Endodermal cell (in vitro differentiated cells): ENCODE data around the gene ARMC8. TPM values are rescaled to one million over a fixed set of nuclear protein-coding genes. Genes with fewer than 3 reads are reported as not detected.

Source experiments
- DNase-seq: peaks from one replicate; pipeline ENCODE4 v3.0.0-alpha.2; 2017
- H3K27ac ChIP-seq: 2 replicates; pipeline ENCODE4 v1.5.1; 2013; ENCODE audit warnings: mild to moderate bottlenecking, low read depth, low read length, moderate library complexity
- H3K27me3 ChIP-seq: 2 replicates; pipeline ENCODE4 v1.6.1; 2013; ENCODE audit warnings: mild to moderate bottlenecking, low read length, moderate library complexity; ENCODE audit not compliant: insufficient read depth, control insufficient read depth, poor library complexity, severe bottlenecking
- H3K36me3 ChIP-seq: 2 replicates; pipeline ENCODE4 v1.7.0; 2013; ENCODE audit warnings: mild to moderate bottlenecking, low read length, moderate library complexity; ENCODE audit not compliant: control insufficient read depth, insufficient read depth
- H3K4me1 ChIP-seq: one replicate; pipeline ENCODE4 v1.7.0; 2013; ENCODE audit warnings: low read length; ENCODE audit not compliant: control insufficient read depth, insufficient read depth
- H3K4me3 ChIP-seq: 2 replicates; pipeline ENCODE4 v1.5.1; 2013; ENCODE audit warnings: mild to moderate bottlenecking, low read length, moderate library complexity
- H3K9ac ChIP-seq: 2 replicates; pipeline ENCODE4 v1.6.1; 2013; ENCODE audit warnings: mild to moderate bottlenecking, low read length, moderate library complexity; ENCODE audit not compliant: poor library complexity, severe bottlenecking; ENCODE audit errors: extremely low read depth
- H3K9me3 ChIP-seq: 2 replicates; pipeline ENCODE4 v1.6.1; 2013; ENCODE audit warnings: mild to moderate bottlenecking, low read length, moderate library complexity; ENCODE audit not compliant: control insufficient read depth
- H3K27ac Mint-ChIP-seq: 2 replicates; pipeline ENCODE4 v1.8.0; 2020; ENCODE audit warnings: mixed read lengths
- H3K27me3 Mint-ChIP-seq: 2 replicates; pipeline ENCODE4 v1.8.0; 2021; ENCODE audit warnings: mild to moderate bottlenecking, mixed read lengths; ENCODE audit not compliant: insufficient read depth
- H3K36me3 Mint-ChIP-seq: 2 replicates; pipeline ENCODE4 v1.8.0; 2020; ENCODE audit warnings: low read depth, mixed read lengths
- H3K4me1 Mint-ChIP-seq: 2 replicates; pipeline ENCODE4 v1.8.0; 2020; ENCODE audit warnings: mixed read lengths
- H3K4me3 Mint-ChIP-seq: 2 replicates; pipeline ENCODE4 v1.8.0; 2020; ENCODE audit warnings: mild to moderate bottlenecking, moderate library complexity, mixed read lengths
- H3K9me3 Mint-ChIP-seq: 2 replicates; pipeline ENCODE4 v1.8.0; 2020; ENCODE audit warnings: mild to moderate bottlenecking, mixed read lengths
- CTCF ChIP-seq: fragments of 200-600 bp; sonication (generic); conservative IDR thresholded peaks from 2 replicates; pipeline ENCODE4 v1.5.0; 2021; ENCODE audit warnings: antibody characterized with exemption, mild to moderate bottlenecking
- WGBS, 2 experiments: methylation state at CpG; one replicate each; pipeline versions ENCODE4 v1.1.5 to v1.1.7; 2013; ENCODE audit warnings: missing lambda C conversion rate in 2 of 2, mixed read lengths in 1 of 2; ENCODE audit not compliant: insufficient coverage in 1 of 2, insufficient read length in 1 of 2; 5-methylcytosine and 5-hydroxymethylcytosine counted together
- total RNA-seq, 2 donors: library from RNA; stranded (reverse); fragmentation: NEBNext Ultra II Directional in 1 of 2; extraction: Animal tissue kit (Norgen Biotek cat#: 25700) in 1 of 2; gene quantifications; 2 replicates in 1 of 2; 3 replicates in 1 of 2; pipeline ENCODE4 v1.2.1, GENCODE V29; 2021

The ARMC8 gene
- total RNA-seq, 2 donors from 2014 or later = 58.6 to 60.4 TPM

- H3K36me3 Mint-ChIP-seq = peaks cover 13% of the 10 kb centered on the region
- Histone ChIP-seq H3K4me1 (no peaks in the 10 kb centered on the region), H3K27ac (no peak overlapping the region), H3K36me3 (peaks cover 13% of the 10 kb centered on the region), H3K4me3 (no peak overlapping the region), H3K27me3 (no peaks in the 10 kb centered on the region), H3K9me3 (no peaks in the 10 kb centered on the region), H3K9ac (no peak overlapping the region)
- no peak for TF ChIP-seq CTCF
- DNase-seq = peak; percentile 83
- peaks cover 1% of the 10 kb centered on the region for H3K4me1 Mint-ChIP-seq
- H3K27me3 Mint-ChIP-seq = no peaks in the 10 kb centered on the region
- H3K9me3 Mint-ChIP-seq = no peaks in the 10 kb centered on the region
- H3K4me3 Mint-ChIP-seq = no peak overlapping the region
- no peak overlapping the region for H3K27ac Mint-ChIP-seq
- 90 to 98% methylated on average over 5 of the region's 5 CpGs for WGBS, 2 experiments
Measured at GRCh38 chr3:138197058-138197457, 10.0 kb downstream of the ARMC8 start.

- H3K36me3 Mint-ChIP-seq = peaks cover 13% of the 10 kb centered on the region
- no peaks in the 10 kb centered on the region for H3K27me3 Mint-ChIP-seq
- no peaks in the 10 kb centered on the region for H3K9me3 Mint-ChIP-seq
- H3K27me3 ChIP-seq = no peaks in the 10 kb centered on the region
- no peak overlapping the region for H3K27ac ChIP-seq
- no peak for TF ChIP-seq CTCF
- H3K27ac Mint-ChIP-seq = no peak overlapping the region
- no peak for DNase-seq
- H3K36me3 ChIP-seq = peaks cover 11% of the 10 kb centered on the region
- peaks cover 1% of the 10 kb centered on the region for H3K4me1 Mint-ChIP-seq
- 100% methylated on average over 1 of the region's 1 CpG; no CpG with 5 or more reads in 1 of the 2 experiments for WGBS, 2 experiments
- no peak overlapping the region for H3K9ac ChIP-seq
- no peaks in the 10 kb centered on the region for H3K4me1 ChIP-seq
- no peak overlapping the region for H3K4me3 ChIP-seq
- no peaks in the 10 kb centered on the region for H3K9me3 ChIP-seq
- no peak overlapping the region for H3K4me3 Mint-ChIP-seq
Measured at GRCh38 chr3:138197524-138197923, 10.4 kb downstream of the ARMC8 start.

- no peaks in the 10 kb centered on the region for H3K27me3 ChIP-seq
- H3K27ac ChIP-seq = no peak overlapping the region
- H3K36me3 ChIP-seq = peaks cover 10% of the 10 kb centered on the region
- no peak for DNase-seq
- 100% methylated on average over 1 of the region's 2 CpGs; no CpG with 5 or more reads in 1 of the 2 experiments for WGBS, 2 experiments
- H3K9me3 Mint-ChIP-seq = no peaks in the 10 kb centered on the region
- no peak overlapping the region for H3K4me3 ChIP-seq
- H3K27me3 Mint-ChIP-seq = no peaks in the 10 kb centered on the region
- peaks cover 16% of the 10 kb centered on the region for H3K36me3 Mint-ChIP-seq
- peaks cover 5% of the 10 kb centered on the region for H3K4me1 Mint-ChIP-seq
- no peak overlapping the region for H3K9ac ChIP-seq
- H3K4me1 ChIP-seq = no peaks in the 10 kb centered on the region
- H3K9me3 ChIP-seq = no peaks in the 10 kb centered on the region
- no peak for TF ChIP-seq CTCF
- no peak overlapping the region for H3K4me3 Mint-ChIP-seq
- no peak overlapping the region for H3K27ac Mint-ChIP-seq
Measured at GRCh38 chr3:138199851-138200250, 12.8 kb downstream of the ARMC8 start.
